AG20443 (cell line): ENCODE data around the gene CLDN9.

Experiments used
- DNase-seq: peaks from one replicate; pipeline ENCODE4 v3.0.0; 2012; ENCODE audit warnings: low spot score, mixed read lengths

Gene CLDN9

GRCh38 chr16:3012828-3013420 lies at the start of gene CLDN9:
Gene CLDN9, plus strand, starts transcription at chr16:3012923. Its CDS starts 440 bp downstream, at chr16:3013363.
- DNase-seq, result no peak

GRCh38 chr16:2963074-2963722 lies 49.5 kb upstream of the CLDN9 start:
- DNase-seq, result no peak

GRCh38 chr16:2963723-2964474 lies 48.8 kb upstream of the CLDN9 start, which contains the start of gene KREMEN2:
Gene KREMEN2, plus strand, starts transcription at chr16:2964275. Its CDS starts 246 bp downstream, at chr16:2964521.
- DNase-seq, result peak; percentile 43

GRCh38 chr16:2964475-2965336 lies 48.0 kb upstream of the CLDN9 start:
- DNase-seq, result peak; percentile 56

- no peak for DNase-seq
Measured at GRCh38 chr16:2966043-2966807, 46.5 kb upstream of the CLDN9 start.

GRCh38 chr16:2966808-2967191 lies 45.9 kb upstream of the CLDN9 start:
- DNase-seq, result peak; percentile 48

GRCh38 chr16:2967211-2967631 lies 45.5 kb upstream of the CLDN9 start:
- no peak for DNase-seq

GRCh38 chr16:2967721-2968161 lies 45.0 kb upstream of the CLDN9 start:
- no peak for DNase-seq

GRCh38 chr16:2968368-2968737 lies 44.4 kb upstream of the CLDN9 start:
- DNase-seq, result no peak

GRCh38 chr16:2968738-2969544 lies 43.8 kb upstream of the CLDN9 start, which contains the start of gene PAQR4:
Gene PAQR4, plus strand, starts transcription at chr16:2969348. Its CDS starts 327 bp downstream, at chr16:2969675.
- peak; percentile 98 for DNase-seq

- DNase-seq, result peak; percentile 65
Measured at GRCh38 chr16:2969545-2970521, 42.9 kb upstream of the CLDN9 start.

- DNase-seq, result no peak
Measured at GRCh38 chr16:2970563-2970962, 42.2 kb upstream of the CLDN9 start.

GRCh38 chr16:2971134-2971984 lies 41.4 kb upstream of the CLDN9 start:
- DNase-seq, result no peak

GRCh38 chr16:2971985-2972784 lies 40.5 kb upstream of the CLDN9 start:
- DNase-seq, result no peak

- no peak for DNase-seq
Measured at GRCh38 chr16:2973093-2973492, 39.6 kb upstream of the CLDN9 start.

GRCh38 chr16:2973605-2974318 lies 39.0 kb upstream of the CLDN9 start:
- DNase-seq, result no peak
